ENCODE results near the gene ABI1.

Gene ABI1

DNA sequence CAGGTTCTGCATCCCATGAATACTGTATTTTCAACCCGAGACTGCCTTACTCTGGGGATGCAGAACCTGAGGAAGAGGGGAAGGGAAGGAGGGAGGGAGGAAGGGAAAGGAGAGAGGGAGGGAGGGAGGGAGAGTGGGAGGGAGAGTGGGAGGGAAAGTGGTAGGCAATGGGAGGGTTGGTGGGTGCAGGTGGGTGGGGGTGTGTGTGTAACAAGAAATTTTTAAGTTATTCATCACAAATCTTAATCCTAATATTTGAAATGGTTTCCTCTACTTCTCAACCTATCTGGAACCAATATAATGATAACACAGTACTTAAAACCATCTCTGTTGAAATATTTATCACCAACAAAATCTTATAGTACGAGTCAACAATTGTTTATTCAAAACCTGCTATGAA lies 95.2 kb downstream of the ABI1 start:
- no peak for DNase-seq

DNA sequence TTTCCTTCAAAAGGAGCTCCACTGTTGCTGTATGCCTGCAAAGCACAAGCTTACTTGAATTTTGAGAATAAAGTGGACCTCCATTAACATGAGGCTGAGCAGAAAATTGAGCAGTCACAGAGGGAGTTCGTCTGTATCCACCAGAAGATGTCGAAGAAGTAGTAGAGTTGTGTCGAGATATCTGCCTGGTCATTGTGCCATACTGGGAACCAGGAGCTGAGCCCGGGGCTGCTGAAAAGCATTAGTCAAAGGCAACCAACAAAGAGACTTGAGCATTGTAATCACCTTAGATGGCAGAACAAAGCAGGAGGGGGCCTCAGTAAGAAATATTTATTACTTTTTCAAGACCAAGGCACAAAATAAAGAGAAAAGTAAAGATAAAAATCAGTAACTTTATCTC lies 101.8 kb downstream of the ABI1 start:
- DNase-seq, result no peak

- DNase-seq, result no peak
These were observed 105.3 kb downstream of the ABI1 start for GRCh38 chr10:26755443-26755903.

DNA sequence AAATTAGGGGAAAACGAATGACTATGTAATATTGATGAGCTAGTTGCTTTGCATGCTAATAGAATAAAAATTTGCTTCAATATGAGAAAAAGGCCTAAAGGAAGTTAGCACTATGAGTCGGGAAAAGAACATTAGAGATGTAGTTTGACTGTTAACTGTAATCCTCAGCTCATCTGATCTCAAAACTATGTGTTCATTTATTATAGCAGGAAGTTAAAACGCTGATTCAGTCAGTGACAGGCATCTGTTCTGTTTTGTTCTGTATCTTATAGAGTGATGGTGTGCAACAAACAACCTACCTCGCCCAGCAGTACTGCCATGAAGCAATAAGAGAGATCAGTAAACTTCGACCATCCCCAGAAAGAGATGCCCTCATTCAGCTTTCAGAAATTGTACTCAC lies 114.7 kb downstream of the ABI1 start:
- no peak for DNase-seq

DNA sequence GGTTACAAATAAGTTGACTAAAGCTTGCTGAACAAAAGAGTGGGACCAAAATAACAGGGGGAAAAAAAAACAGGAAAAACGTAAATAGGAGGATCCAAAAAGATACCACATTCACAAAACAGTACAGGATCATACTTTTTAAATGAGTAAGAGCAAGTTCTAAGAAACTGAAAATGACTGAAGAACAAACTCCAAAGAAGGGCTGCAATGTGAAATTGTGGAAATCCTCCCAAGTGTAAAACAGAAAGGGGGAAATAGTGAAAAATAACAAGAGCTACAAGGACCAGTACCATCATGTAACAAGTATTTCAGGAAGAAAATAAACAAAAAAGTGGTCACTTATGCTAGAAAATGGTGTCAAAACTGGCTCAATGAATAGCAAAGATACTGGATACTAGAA lies 116.9 kb downstream of the ABI1 start:
- DNase-seq, result no peak

DNA sequence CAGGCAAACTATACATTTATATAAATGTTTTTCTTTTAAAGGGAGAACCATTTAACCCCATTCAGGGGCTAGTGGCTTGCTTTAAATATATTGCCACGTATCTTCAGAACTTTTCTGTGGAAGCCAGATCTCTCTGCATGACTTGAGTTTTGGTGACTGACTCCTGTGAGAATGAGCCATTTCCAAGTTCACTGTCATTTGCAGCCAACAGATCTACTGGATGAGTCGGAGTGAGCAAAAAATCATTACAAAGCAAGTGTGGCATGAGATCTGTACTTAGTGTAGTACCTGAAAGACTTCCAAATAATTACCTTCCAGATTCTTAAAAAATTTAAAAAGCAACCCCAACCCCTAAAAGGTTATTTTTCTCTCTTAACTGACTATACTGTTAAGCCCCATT lies 117.7 kb downstream of the ABI1 start:
- DNase-seq, result no peak

GRCh38 chr10:26741368-26741767 lies 119.4 kb downstream of the ABI1 start:
- no peak for DNase-seq

GRCh38 chr10:26739071-26739631 lies 121.6 kb downstream of the ABI1 start:
- no peak for DNase-seq

DNA sequence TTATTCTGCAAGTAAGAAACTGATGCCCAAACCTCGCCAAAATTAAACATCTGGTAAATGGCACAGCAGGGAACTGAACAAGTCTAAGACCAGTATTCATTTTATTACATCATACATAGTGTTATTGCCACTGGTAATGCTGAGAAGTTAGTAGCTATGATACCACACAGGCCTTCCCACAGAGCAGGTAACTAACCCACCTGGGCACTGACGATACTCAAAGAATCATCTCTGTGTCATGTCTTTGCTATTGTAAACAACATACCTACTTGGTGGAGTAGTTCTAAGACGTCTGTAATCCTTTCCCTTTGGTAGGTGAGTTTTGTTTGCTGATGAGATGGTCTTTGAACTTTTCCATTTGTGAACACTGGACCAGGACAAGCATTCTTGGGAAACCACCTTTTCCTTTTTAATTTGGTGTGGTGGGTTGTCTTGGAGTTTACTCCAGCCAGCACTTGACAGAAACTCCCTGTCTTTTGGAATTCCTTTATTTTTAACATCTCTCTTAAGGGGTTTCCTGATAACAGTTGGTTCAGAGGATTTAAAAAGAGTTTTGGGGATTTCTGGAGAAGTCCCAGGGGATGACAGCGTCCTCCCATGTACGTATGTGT lies 122.4 kb downstream of the ABI1 start:
- DNase-seq, result no peak

- no peak for DNase-seq
These were observed 123.0 kb downstream of the ABI1 start for GRCh38 chr10:26737730-26738129.

DNA sequence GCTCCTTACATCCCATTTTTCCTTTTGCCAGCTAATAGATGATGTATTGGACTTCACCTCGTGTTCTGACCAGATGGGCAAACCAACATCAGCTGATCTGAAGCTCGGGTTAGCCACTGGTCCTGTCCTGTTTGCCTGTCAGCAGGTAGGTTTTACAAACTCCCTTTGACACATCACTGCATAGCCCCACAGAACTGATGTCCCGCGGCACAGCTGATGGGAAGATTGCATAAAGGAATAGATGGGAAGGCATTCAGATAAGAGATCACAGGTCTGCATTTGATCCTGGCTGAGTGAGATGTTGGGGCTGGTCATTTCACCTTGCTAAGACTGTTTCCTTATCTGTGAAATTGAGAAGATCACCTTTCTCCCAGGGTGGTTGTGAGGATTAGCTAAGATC lies 125.3 kb downstream of the ABI1 start:
- no peak for DNase-seq

DNA sequence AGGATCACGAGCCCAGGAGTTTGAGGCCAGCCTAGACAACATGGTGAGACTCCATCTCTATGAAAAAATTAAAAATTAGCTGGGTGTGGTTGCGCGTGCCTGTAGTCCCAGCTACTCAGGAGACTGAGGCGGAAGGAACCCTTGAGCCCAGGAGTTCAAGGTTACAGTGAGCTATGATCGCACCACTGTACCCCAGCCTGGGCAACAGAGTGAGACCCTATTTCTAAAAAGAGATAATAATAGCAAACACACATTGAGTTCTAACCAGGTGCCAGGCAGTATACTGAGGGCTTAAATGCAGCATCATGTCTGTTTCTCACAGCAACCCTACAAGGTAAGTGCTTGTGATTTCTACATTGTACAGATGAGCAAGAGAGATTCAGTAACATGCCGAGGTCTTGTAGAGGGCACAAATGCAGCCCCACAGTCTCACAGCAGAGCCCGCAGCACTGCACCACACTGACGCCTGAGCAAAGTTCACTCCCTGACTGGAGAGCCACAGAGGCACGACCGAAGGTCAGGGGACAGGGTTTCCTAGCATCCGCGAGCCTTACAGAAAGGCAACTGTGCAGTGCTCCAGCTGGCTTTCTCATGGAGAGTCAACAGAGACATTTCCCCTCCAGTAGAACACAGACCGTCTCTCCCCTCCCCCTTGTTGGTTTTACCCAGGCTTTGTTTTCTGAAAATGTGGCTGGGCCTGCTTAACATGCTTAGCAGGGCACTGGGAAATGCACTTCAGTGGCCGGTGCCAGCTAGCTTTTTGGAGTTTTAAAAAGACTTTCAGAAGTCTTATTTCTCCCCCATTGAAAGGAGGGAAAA lies 126.8 kb downstream of the ABI1 start:
- DNase-seq, result no peak

GRCh38 chr10:26730552-26730951 lies 130.2 kb downstream of the ABI1 start:
- DNase-seq, result no peak

GRCh38 chr10:26729395-26729794 lies 131.4 kb downstream of the ABI1 start:
- DNase-seq, result no peak

DNA sequence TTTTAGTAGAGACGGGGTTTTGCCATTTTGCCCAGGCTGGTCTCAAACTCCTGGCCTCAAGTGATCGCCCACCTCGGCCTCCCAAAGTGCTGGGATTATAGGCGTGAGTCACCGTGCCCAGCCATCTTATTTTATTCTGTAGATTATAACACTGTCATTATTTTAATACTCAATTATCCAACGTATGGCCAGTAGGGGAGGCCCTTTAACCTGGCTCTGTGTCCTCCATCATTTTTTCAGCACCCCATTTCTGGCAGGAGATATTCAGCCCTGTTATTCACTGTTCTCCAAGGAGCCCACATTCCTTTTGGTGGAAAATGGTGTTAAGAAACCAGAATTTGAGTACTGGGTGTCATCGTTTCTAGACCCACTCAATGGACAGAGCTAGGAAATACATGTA lies 131.8 kb downstream of the ABI1 start:
- DNase-seq, result no peak

DNA sequence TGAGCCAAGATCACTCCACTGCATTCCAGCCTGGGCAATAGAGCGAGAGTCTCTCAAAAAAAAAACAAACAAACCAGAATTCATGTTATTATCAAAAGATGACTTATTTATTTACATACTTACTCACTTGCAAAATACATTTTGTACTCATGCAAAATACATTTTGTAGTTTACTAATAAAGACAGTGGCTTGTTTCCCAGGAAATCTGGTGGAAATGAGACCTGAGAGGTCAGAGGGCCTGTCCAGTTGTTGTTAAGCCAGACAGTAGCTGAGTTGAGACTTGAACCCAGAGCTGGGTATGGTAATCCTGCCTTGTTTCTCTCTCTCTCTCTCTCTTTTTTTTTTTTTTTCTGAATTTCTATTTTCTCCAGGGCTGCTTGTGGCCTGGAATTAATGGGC lies 133.8 kb downstream of the ABI1 start:
- no peak for DNase-seq

DNA sequence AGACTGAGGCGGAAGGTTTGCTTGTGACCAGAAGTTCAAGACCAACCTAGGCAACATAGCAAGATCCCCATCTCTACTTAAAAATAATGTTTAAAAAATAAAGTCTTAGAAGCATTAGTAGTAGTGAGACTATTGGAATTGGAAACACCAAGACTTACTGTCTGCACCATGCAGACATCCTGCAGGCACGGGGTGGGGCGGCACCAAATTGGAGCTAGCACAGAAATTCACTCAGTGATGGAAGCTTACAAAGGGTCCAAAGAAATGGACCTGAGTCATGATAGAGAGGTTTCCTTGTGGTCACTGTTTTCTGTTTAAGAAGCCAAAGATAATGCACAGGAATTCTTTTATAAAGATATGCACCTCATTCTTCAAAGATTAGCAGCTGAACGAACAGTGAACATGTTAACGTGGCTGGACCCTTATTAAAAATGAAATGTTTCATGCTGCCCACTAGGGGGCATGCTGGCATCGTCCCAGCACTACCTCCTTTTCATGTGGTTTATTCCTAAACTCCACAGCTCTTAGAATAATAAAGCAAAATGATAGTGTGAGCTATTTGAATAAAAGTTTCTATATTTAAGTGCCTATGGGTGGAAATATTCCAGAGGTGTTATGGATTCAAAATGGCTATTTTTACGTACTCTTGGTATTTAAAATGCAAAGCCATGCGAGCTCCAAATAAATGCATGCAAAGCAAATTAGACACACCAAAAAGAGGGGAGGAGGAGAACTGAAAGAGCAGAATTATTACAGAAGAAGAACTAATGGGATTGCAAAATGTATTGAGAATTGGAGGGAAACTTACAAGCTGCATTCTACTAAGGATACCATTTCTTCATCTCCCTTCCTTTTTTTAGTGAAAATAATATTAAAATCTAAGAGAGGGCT lies 134.7 kb downstream of the ABI1 start:
- peak; percentile 17 for DNase-seq

DNA sequence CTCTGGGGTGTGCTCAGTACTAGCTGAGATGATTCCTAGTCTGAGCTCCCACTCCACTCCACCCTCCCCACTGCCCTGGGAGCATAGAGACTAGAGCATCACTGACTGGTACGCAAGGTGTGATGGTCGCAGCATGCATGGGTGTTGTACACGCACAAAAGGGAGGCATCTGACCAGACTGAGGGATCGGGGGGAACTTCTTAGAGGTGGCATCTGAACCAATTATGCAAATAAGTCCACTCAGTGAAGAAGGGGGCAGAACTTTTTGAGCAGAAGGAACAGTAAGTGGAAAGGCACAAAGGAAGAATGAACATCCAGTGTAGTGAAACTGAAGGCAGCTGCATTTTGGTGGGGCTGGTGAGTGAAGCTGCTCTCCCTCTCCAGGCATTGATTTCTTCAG lies 137.7 kb downstream of the ABI1 start:
- no peak for DNase-seq

DNA sequence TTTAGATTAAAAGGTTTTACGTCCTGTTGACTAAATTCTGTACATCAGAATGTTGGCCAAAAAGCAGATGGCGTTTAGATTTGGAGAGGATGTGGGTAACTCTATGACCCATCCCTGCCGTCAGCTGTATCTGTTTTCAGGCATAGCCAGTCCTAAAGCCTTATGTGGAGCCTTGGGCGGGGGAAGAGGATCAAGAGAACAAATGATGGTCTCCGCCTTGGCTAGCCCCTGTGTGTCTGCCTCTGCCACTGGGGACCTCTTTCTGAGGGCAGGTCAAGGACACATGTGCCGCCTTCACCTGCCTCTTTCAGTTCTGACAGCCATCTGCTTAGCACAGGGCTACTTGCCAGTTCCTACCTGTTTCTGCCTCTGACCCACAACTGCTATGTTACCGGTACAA lies 139.2 kb downstream of the ABI1 start:
- no peak for DNase-seq

GRCh38 chr10:26717476-26717875 lies 143.3 kb downstream of the ABI1 start:
- no peak for DNase-seq

DNA sequence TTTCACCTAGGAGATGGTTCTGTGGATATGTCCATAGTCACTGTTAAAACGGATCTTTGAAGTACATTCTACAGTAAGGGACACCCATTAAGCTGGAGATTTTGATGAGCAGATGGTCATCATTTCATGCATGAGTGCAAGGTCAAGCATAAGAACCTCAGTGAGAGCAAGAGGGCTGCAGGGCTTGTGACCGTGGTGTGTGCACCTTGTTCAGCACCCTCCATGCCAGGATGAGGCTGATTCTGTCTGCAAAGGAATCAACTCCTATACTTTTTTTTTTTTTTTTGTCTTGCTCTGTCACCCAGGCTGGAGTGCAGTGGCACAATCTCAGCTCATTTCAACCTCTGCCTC lies 145.6 kb downstream of the ABI1 start:
- no peak for DNase-seq

- no peak for DNase-seq
These were observed 146.2 kb downstream of the ABI1 start for GRCh38 chr10:26714415-26715136.

DNA sequence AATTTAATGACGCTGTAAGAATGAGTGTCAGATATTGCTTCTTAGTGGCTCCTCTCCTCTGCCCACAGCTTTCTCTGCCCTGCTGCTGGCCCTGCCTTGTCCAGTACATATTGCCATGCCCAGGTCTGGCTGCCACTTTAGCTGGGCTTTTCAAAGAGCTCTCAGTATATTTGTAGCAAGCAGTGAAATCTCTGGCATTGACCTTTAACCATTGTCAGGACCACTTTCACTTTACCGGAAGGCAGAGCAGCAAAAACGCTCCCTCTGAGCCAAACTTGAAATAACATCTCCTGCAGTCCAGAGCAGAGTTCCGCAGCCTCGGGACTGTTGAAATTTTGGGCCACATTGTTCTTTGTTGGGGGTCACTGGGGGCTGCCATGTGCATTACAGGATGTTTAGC lies 149.4 kb downstream of the ABI1 start:
- DNase-seq, result no peak
